HCT116 (cell line): ENCODE results near the gene SLC1A6.

Source experiments
- ATF3 ChIP-seq: IDR thresholded peaks from 2 replicates; pipeline ENCODE4 v1.6.1; 2012
- CTCF ChIP-seq, 3 experiments: fragments of 200-600 bp in 1 of 3; sonication (generic) in 1 of 3; IDR thresholded peaks in 2 of 3; conservative IDR thresholded peaks in 1 of 3; 2 replicates each; pipeline ENCODE4 v1.5.1; 2012 to 2017; ENCODE audit warnings: low read depth in 2 of 3, low read length in 2 of 3, antibody characterized with exemption in 1 of 3, borderline replicate concordance in 1 of 3, control low read depth in 1 of 3, mild to moderate bottlenecking in 1 of 3, mixed read lengths in 1 of 3, mixed run types in 1 of 3, moderate library complexity in 1 of 3; ENCODE audit not compliant: insufficient read depth in 1 of 3
- ELF1 ChIP-seq: IDR thresholded peaks from 2 replicates; pipeline ENCODE4 v1.6.1; 2012; ENCODE audit warnings: low read depth, borderline replicate concordance
- EZH2 ChIP-seq: fragments of 200-600 bp; sonication (generic); IDR thresholded peaks from 2 replicates; pipeline ENCODE4 v1.6.1; 2017; ENCODE audit warnings: antibody characterized with exemption, mixed run types
- POLR2A ChIP-seq: IDR thresholded peaks from 2 replicates; pipeline ENCODE4 v1.7.0; 2011; ENCODE audit warnings: borderline replicate concordance; ENCODE audit not compliant: insufficient read depth, insufficient read length; ENCODE audit errors: extremely low read depth
- POLR2AphosphoS5 ChIP-seq: IDR thresholded peaks from 2 replicates; pipeline ENCODE4 v1.6.1; 2011; ENCODE audit warnings: mild to moderate bottlenecking, low read depth, low read length, moderate library complexity
- TCF7L2 ChIP-seq: IDR thresholded peaks from 2 replicates; pipeline ENCODE4 v1.7.0; 2011; ENCODE audit warnings: borderline replicate concordance, inconsistent platforms; ENCODE audit not compliant: insufficient read depth, insufficient read length; ENCODE audit errors: extremely low read depth
- ZBTB33 ChIP-seq: IDR thresholded peaks from 2 replicates; pipeline ENCODE4 v1.6.1; 2011; ENCODE audit warnings: mild to moderate bottlenecking, low read length, moderate library complexity; ENCODE audit not compliant: insufficient replicate concordance; ENCODE audit errors: extremely low read depth

DNA sequence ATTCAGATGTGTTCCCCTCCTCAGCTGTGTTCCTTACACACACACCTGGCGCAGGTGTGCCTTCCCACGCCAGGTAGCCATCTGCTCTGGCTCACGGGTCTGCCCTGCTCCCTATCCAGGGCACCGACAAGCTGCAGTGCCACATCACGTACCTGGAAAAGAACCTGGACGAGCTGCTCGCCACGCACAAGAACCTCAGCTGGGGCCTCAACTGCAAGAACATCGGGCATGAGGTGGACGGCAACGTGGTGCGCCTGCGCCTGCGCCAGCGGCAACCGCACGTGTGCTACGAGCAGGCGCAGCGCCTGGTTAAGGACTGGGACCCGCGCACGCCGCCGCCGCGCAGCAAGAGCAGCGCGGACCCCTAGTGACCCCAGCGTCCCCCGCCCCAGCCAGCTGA lies 43.1 kb upstream of the SLC1A6 start:
- TF ChIP-seq CTCF (IDR thresholded peaks at IDR 0.05 in 2 of 3, conservative IDR thresholded peaks at IDR 0.05 in 1 of 3; ENCODE audit: borderline replicate concordance in 1 of 3, insufficient read depth in 1 of 3, low read depth in 2 of 3, low read length in 2 of 3): no peak
- no peak for TF ChIP-seq EZH2
- TF ChIP-seq POLR2AphosphoS5: no peak
- TF ChIP-seq POLR2A: no peak
- TF ChIP-seq TCF7L2: no peak
- no peak for TF ChIP-seq ELF1
- no peak for TF ChIP-seq ATF3
- no peak for TF ChIP-seq ZBTB33
